Measurements from ENCODE around the gene GNE.
"Not testable (repeated sequence)": the region's sequence is repeated elsewhere in the genome, so short reads cannot be mapped to it uniquely, and the experiment has no call there.

The GNE gene, protein sequence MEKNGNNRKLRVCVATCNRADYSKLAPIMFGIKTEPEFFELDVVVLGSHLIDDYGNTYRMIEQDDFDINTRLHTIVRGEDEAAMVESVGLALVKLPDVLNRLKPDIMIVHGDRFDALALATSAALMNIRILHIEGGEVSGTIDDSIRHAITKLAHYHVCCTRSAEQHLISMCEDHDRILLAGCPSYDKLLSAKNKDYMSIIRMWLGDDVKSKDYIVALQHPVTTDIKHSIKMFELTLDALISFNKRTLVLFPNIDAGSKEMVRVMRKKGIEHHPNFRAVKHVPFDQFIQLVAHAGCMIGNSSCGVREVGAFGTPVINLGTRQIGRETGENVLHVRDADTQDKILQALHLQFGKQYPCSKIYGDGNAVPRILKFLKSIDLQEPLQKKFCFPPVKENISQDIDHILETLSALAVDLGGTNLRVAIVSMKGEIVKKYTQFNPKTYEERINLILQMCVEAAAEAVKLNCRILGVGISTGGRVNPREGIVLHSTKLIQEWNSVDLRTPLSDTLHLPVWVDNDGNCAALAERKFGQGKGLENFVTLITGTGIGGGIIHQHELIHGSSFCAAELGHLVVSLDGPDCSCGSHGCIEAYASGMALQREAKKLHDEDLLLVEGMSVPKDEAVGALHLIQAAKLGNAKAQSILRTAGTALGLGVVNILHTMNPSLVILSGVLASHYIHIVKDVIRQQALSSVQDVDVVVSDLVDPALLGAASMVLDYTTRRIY

DNA sequence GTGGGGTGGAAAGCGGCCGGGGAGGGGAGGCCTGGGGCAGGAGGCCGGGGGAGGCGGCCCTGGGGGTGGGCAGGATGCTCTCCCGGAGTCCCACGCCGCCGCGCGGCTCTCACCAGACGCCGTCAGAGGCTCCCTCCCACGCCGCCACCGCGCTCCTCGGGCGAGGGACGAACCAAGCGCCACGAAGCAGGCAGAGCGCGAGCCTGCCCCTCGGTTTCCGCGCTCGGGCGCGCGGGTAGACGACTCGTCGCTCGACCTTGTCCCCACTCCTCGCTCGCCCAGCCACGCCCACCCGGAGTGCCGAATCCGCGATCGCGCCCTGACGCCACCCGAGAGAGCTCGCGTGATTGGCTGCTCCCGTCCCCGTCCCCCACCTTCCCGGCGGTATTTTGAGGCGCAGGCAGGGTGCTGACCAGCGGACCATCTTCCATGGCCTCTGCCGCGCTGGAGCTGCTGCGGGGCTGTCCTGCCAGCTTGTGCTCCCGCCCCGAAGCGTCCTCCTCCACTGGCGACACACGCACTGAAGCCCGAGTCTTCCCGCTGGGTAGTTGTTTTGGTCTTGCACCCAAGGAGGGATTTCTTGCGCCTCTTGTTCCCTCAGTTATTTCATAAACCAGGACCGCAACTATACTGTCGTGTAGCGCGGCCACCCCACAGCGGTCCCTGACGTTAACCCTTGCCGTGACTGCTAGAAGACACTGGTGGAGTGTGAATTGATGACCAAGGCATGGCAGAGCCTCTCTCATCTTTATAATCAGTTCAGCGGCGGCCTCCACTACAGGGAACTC is at the start of gene GNE:
TSS of gene GNE (minus strand) at position 241 of the 788 bp plus-strand sequence. CDS start 9,093 bp downstream, outside the sequence.
- no peaks in the 10 kb centered on the region for H3K4me1 ChIP-seq (ENCODE audit: control insufficient read depth, insufficient read depth, low read length)
- no peaks in the 10 kb centered on the region for H3K27me3 ChIP-seq (ENCODE audit: control insufficient read depth, insufficient read depth, low read length)
- H3K4me3 ChIP-seq (ENCODE audit: low read depth, low read length), result peak within 1 kb of the TSS; percentile 85
- H3K36me3 ChIP-seq (ENCODE audit: control insufficient read depth, insufficient read depth, low read length), result no peaks in the 10 kb centered on the region
- no peaks in the 10 kb centered on the region for H3K9me3 ChIP-seq (ENCODE audit: control insufficient read depth, insufficient read depth, low read length)
- peak within 1 kb of the TSS; percentile 65 for H3K9ac ChIP-seq (ENCODE audit: low read depth, low read length)

- Histone ChIP-seq H3K27me3 (ENCODE audit: control insufficient read depth, insufficient read depth, low read length) (no peaks in the 10 kb centered on the region), H3K4me1 (ENCODE audit: control insufficient read depth, insufficient read depth, low read length) (no peaks in the 10 kb centered on the region), H3K4me3 (ENCODE audit: low read depth, low read length) (no peak overlapping the region), H3K36me3 (ENCODE audit: control insufficient read depth, insufficient read depth, low read length) (peaks cover 2% of the 10 kb centered on the region), H3K9ac (ENCODE audit: low read depth, low read length) (no peak overlapping the region), H3K9me3 (ENCODE audit: control insufficient read depth, insufficient read depth, low read length) (no peaks in the 10 kb centered on the region)
Observed at GRCh38 chr9:36306471-36307306, 48.4 kb upstream of the GNE start.

DNA sequence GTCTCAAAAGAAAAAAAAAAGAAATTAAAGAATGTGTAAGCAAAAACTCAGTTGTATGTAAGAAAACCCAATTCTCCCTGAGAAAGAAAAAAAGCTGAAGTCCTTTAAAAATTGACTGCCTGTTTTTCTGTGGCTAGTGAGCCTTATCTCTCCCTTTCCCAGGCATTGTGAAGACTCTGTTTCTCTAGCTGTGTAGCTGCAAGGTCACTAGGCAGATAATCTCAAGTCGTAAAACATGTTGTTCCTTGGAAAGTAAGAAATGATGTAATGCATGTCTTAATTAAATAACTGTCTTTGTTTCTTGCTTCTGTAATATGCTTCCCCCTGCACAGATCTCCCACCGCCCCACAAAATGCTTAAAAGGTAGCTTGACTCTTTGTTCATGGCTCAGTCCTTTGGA is 46.1 kb upstream of the GNE start:
- not testable (repeated sequence) for H3K4me1 ChIP-seq (ENCODE audit: control insufficient read depth, insufficient read depth, low read length); H3K4me3 ChIP-seq (ENCODE audit: low read depth, low read length); H3K9ac ChIP-seq (ENCODE audit: low read depth, low read length); H3K9me3 ChIP-seq (ENCODE audit: control insufficient read depth, insufficient read depth, low read length); H3K27me3 ChIP-seq (ENCODE audit: control insufficient read depth, insufficient read depth, low read length); H3K36me3 ChIP-seq (ENCODE audit: control insufficient read depth, insufficient read depth, low read length)

DNA sequence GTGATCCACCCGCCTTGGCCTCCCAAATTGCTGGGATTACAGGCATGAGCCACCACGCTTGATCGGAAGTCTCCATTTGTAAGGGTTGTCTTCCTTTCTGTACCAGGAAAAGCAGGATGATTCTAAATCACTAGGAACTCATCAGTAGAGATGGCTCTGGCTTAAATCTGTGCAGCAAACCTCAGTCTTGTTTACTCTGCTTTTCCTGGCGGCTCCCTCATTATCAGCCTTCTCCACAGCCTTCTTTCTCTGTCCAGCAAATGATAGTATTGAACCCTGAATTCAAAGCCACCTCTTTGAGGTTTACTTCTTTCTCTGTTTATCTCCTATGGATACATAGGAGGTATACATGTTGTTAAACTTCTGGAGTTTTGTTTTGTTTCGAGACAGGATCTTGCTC is 43.0 kb upstream of the GNE start:
- Histone ChIP-seq H3K36me3 (ENCODE audit: control insufficient read depth, insufficient read depth, low read length) (no peaks in the 10 kb centered on the region), H3K4me1 (ENCODE audit: control insufficient read depth, insufficient read depth, low read length) (no peaks in the 10 kb centered on the region), H3K27me3 (ENCODE audit: control insufficient read depth, insufficient read depth, low read length) (no peaks in the 10 kb centered on the region), H3K4me3 (ENCODE audit: low read depth, low read length) (no peak overlapping the region), H3K9ac (ENCODE audit: low read depth, low read length) (no peak overlapping the region), H3K9me3 (ENCODE audit: control insufficient read depth, insufficient read depth, low read length) (no peaks in the 10 kb centered on the region)

- H3K36me3 ChIP-seq (ENCODE audit: control insufficient read depth, insufficient read depth, low read length), result no peaks in the 10 kb centered on the region
- H3K4me3 ChIP-seq (ENCODE audit: low read depth, low read length), result no peak overlapping the region
- no peaks in the 10 kb centered on the region for H3K9me3 ChIP-seq (ENCODE audit: control insufficient read depth, insufficient read depth, low read length)
- no peak overlapping the region for H3K9ac ChIP-seq (ENCODE audit: low read depth, low read length)
- no peaks in the 10 kb centered on the region for H3K27me3 ChIP-seq (ENCODE audit: control insufficient read depth, insufficient read depth, low read length)
- no peaks in the 10 kb centered on the region for H3K4me1 ChIP-seq (ENCODE audit: control insufficient read depth, insufficient read depth, low read length)
Observed at GRCh38 chr9:36298566-36298965, 40.3 kb upstream of the GNE start.

DNA sequence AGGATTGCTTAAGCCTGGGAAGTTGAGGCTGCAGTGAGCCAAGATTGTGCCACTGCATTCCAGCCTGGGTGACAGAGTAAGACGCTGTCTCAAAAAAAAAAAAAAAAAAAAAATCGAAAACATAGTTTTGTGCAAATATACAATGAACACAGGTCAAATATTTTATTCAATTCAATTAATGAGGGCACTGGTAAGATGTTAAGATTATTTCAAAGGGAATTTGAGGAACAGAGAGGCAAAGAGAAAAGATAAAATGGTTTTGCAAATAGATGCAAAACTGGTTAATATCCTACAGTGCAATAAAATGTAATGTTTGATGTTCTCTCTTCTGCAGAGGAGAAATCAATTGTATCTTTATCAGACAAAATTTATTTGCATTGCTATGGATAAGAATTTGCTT is 39.5 kb upstream of the GNE start:
- H3K4me3 ChIP-seq (ENCODE audit: low read depth, low read length), result no peak overlapping the region
- no peaks in the 10 kb centered on the region for H3K9me3 ChIP-seq (ENCODE audit: control insufficient read depth, insufficient read depth, low read length)

GRCh38 chr9:36294996-36295395 is 36.7 kb upstream of the GNE start:
- not testable (repeated sequence) for H3K27me3 ChIP-seq (ENCODE audit: control insufficient read depth, insufficient read depth, low read length); H3K9ac ChIP-seq (ENCODE audit: low read depth, low read length)

More for the DNA sequence above, 39.5 kb upstream of the GNE start:
- no peaks in the 10 kb centered on the region for H3K36me3 ChIP-seq (ENCODE audit: control insufficient read depth, insufficient read depth, low read length)
- no peaks in the 10 kb centered on the region for H3K4me1 ChIP-seq (ENCODE audit: control insufficient read depth, insufficient read depth, low read length)
- no peak overlapping the region for H3K9ac ChIP-seq (ENCODE audit: low read depth, low read length)
- H3K27me3 ChIP-seq (ENCODE audit: control insufficient read depth, insufficient read depth, low read length), result no peaks in the 10 kb centered on the region

GRCh38 chr9:36293918-36294317 is 35.7 kb upstream of the GNE start:
- no peaks in the 10 kb centered on the region for H3K9me3 ChIP-seq (ENCODE audit: control insufficient read depth, insufficient read depth, low read length)
- no peak overlapping the region for H3K9ac ChIP-seq (ENCODE audit: low read depth, low read length)
- no peaks in the 10 kb centered on the region for H3K27me3 ChIP-seq (ENCODE audit: control insufficient read depth, insufficient read depth, low read length)
- peaks cover 5% of the 10 kb centered on the region for H3K4me1 ChIP-seq (ENCODE audit: control insufficient read depth, insufficient read depth, low read length)
- no peaks in the 10 kb centered on the region for H3K36me3 ChIP-seq (ENCODE audit: control insufficient read depth, insufficient read depth, low read length)
- no peak overlapping the region for H3K4me3 ChIP-seq (ENCODE audit: low read depth, low read length)

More at GRCh38 chr9:36294996-36295395, 36.7 kb upstream of the GNE start:
- H3K4me3 ChIP-seq (ENCODE audit: low read depth, low read length); H3K9me3 ChIP-seq (ENCODE audit: control insufficient read depth, insufficient read depth, low read length); H3K36me3 ChIP-seq (ENCODE audit: control insufficient read depth, insufficient read depth, low read length); H3K4me1 ChIP-seq (ENCODE audit: control insufficient read depth, insufficient read depth, low read length): not testable (repeated sequence)

- no peaks in the 10 kb centered on the region for H3K27me3 ChIP-seq (ENCODE audit: control insufficient read depth, insufficient read depth, low read length)
- H3K4me3 ChIP-seq (ENCODE audit: low read depth, low read length), result no peak overlapping the region
- H3K9me3 ChIP-seq (ENCODE audit: control insufficient read depth, insufficient read depth, low read length), result no peaks in the 10 kb centered on the region
- peak overlapping the region; percentile 24 for H3K9ac ChIP-seq (ENCODE audit: low read depth, low read length)
- no peaks in the 10 kb centered on the region for H3K36me3 ChIP-seq (ENCODE audit: control insufficient read depth, insufficient read depth, low read length)
- peaks cover 5% of the 10 kb centered on the region for H3K4me1 ChIP-seq (ENCODE audit: control insufficient read depth, insufficient read depth, low read length)
Observed at GRCh38 chr9:36293171-36293570, 34.9 kb upstream of the GNE start.

GRCh38 chr9:36292641-36293040 is 34.4 kb upstream of the GNE start:
- Histone ChIP-seq H3K9ac (ENCODE audit: low read depth, low read length) (peak overlapping the region; percentile 47), H3K27me3 (ENCODE audit: control insufficient read depth, insufficient read depth, low read length) (no peaks in the 10 kb centered on the region), H3K9me3 (ENCODE audit: control insufficient read depth, insufficient read depth, low read length) (no peaks in the 10 kb centered on the region), H3K4me1 (ENCODE audit: control insufficient read depth, insufficient read depth, low read length) (peaks cover 5% of the 10 kb centered on the region), H3K36me3 (ENCODE audit: control insufficient read depth, insufficient read depth, low read length) (no peaks in the 10 kb centered on the region), H3K4me3 (ENCODE audit: low read depth, low read length) (no peak overlapping the region)

DNA sequence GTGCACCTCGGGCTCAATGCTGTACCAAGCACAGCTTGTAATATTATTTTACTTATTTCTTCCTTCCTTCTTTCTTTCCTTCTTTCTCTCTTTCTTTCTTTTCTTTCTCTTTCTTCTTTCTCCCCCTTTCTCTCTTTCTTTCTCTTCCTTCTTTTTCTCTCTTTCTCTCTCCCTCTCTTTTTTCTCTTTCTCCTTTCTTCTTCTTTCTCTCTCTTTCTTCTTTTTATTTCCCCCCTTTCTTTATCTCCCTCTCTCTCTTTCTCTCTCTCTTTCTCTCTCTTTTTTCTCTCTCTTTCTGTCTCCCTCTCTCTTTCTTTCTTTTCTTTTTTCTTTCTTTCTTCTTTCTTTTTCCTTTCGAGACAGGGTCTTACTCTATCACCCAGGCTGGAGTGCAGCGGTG is 32.7 kb upstream of the GNE start:
- H3K4me3 ChIP-seq (ENCODE audit: low read depth, low read length), result no peak overlapping the region
- no peaks in the 10 kb centered on the region for H3K36me3 ChIP-seq (ENCODE audit: control insufficient read depth, insufficient read depth, low read length)
- peaks cover 5% of the 10 kb centered on the region for H3K4me1 ChIP-seq (ENCODE audit: control insufficient read depth, insufficient read depth, low read length)
- no peaks in the 10 kb centered on the region for H3K27me3 ChIP-seq (ENCODE audit: control insufficient read depth, insufficient read depth, low read length)
- no peaks in the 10 kb centered on the region for H3K9me3 ChIP-seq (ENCODE audit: control insufficient read depth, insufficient read depth, low read length)
- H3K9ac ChIP-seq (ENCODE audit: low read depth, low read length), result no peak overlapping the region

Data from iPS-15b (cell line).